Right atrium auricular region (tissue), 2 donors: ENCODE results near the gene ROR2. TPM values are rescaled to one million over a fixed set of nuclear protein-coding genes. Genes with fewer than 3 reads are reported as not detected.

ENCODE experiments used
- DNase-seq: peaks from one replicate; pipeline ENCODE4 v3.0.0-alpha.2; 2019; ENCODE audit warnings: low spot score
- H3K27ac ChIP-seq, 2 donors: fragments of 200-600 bp; sonication (generic); 1 replicate in 1 of 2; 2 replicates in 1 of 2; pipeline ENCODE4 v1.5.1; 2016 to 2019
- H3K27me3 ChIP-seq, 2 donors: fragments of 200-600 bp; sonication (generic); one replicate each; pipeline versions ENCODE4 v1.5.1 to v1.6.0; 2017 to 2019
- H3K36me3 ChIP-seq: fragments of 200-600 bp; sonication (generic); one replicate; pipeline ENCODE4 v1.5.1; 2016
- H3K4me1 ChIP-seq, 2 donors: fragments of 200-600 bp; sonication (generic); one replicate each; pipeline versions ENCODE4 v1.5.1 to v1.6.0; 2017 to 2019
- H3K4me3 ChIP-seq, 2 donors: fragments of 200-600 bp; sonication (generic); 1 replicate in 1 of 2; 2 replicates in 1 of 2; pipeline ENCODE4 v1.5.1; 2017 to 2019; ENCODE audit warnings: mild to moderate bottlenecking in 1 of 2, moderate library complexity in 1 of 2
- H3K9me3 ChIP-seq, 2 donors: fragments of 200-600 bp; sonication (generic); one replicate each; pipeline ENCODE4 v1.5.1; 2019
- CTCF ChIP-seq, 2 donors: fragments of 200-600 bp; sonication (generic); IDR thresholded peaks; one replicate each; pipeline ENCODE4 v1.5.1; 2019; ENCODE audit warnings: antibody characterized with exemption in 2 of 2
- total RNA-seq, 2 donors: library from RNA; depleted of rRNA; stranded (reverse); fragments of >200 nt; gene quantifications; one replicate each; pipeline ENCODE4 v1.1.0, GENCODE V29; 2016

ROR2 gene
- total RNA-seq, 2 donors from 2014 or later, result 21.8 to 28.5 TPM

- no peaks in the 10 kb centered on the region for H3K9me3 ChIP-seq
- no peak overlapping the region for H3K27ac ChIP-seq
- no peaks in the 10 kb centered on the region for H3K4me1 ChIP-seq
- H3K4me3 ChIP-seq, result no peak overlapping the region
- no peaks in the 10 kb centered on the region for H3K36me3 ChIP-seq
- TF ChIP-seq CTCF (IDR thresholded peaks at IDR 0.05), result no peak
- DNase-seq, result peak; percentile 48
- H3K27me3 ChIP-seq, result no peaks in the 10 kb centered on the region
Observed at GRCh38 chr9:91697201-91697600, 252.8 kb downstream of the ROR2 start.

GRCh38 chr9:91694081-91694870, 255.8 kb downstream of the ROR2 start:
- peak; percentile 21 for DNase-seq
- Histone ChIP-seq H3K4me3 (no peak overlapping the region), H3K27me3 (no peaks in the 10 kb centered on the region), H3K9me3 (no peaks in the 10 kb centered on the region), H3K36me3 (no peaks in the 10 kb centered on the region), H3K27ac (no peak overlapping the region), H3K4me1 (no peaks in the 10 kb centered on the region)
- no peak for TF ChIP-seq CTCF (IDR thresholded peaks at IDR 0.05)

- peak; percentile 44 for DNase-seq
- no peaks in the 10 kb centered on the region for H3K27me3 ChIP-seq
- no peaks in the 10 kb centered on the region for H3K4me1 ChIP-seq
- no peak overlapping the region for H3K27ac ChIP-seq
- H3K9me3 ChIP-seq, result no peaks in the 10 kb centered on the region
- no peaks in the 10 kb centered on the region for H3K36me3 ChIP-seq
- no peak for TF ChIP-seq CTCF (IDR thresholded peaks at IDR 0.05)
- H3K4me3 ChIP-seq, result no peak overlapping the region
Observed at GRCh38 chr9:91693226-91693625, 256.8 kb downstream of the ROR2 start.

GRCh38 chr9:91690540-91691249, 259.3 kb downstream of the ROR2 start:
- Histone ChIP-seq H3K4me1 (no peaks in the 10 kb centered on the region), H3K4me3 (no peak overlapping the region), H3K36me3 (no peaks in the 10 kb centered on the region), H3K27ac (no peak overlapping the region), H3K9me3 (no peaks in the 10 kb centered on the region), H3K27me3 (no peaks in the 10 kb centered on the region)
- peak; percentile 42 for DNase-seq
- TF ChIP-seq CTCF (IDR thresholded peaks at IDR 0.05), result no peak

- TF ChIP-seq CTCF (IDR thresholded peaks at IDR 0.05), result no peak
- Histone ChIP-seq H3K27me3 (no peaks in the 10 kb centered on the region), H3K36me3 (no peaks in the 10 kb centered on the region), H3K9me3 (no peaks in the 10 kb centered on the region), H3K27ac (no peak overlapping the region), H3K4me3 (no peak overlapping the region), H3K4me1 (no peaks in the 10 kb centered on the region)
- peak; percentile 43 for DNase-seq
Observed at GRCh38 chr9:91689006-91689405, 261.0 kb downstream of the ROR2 start.
